Measurements from ENCODE around the gene FBXO36.

The FBXO36 gene

DNA sequence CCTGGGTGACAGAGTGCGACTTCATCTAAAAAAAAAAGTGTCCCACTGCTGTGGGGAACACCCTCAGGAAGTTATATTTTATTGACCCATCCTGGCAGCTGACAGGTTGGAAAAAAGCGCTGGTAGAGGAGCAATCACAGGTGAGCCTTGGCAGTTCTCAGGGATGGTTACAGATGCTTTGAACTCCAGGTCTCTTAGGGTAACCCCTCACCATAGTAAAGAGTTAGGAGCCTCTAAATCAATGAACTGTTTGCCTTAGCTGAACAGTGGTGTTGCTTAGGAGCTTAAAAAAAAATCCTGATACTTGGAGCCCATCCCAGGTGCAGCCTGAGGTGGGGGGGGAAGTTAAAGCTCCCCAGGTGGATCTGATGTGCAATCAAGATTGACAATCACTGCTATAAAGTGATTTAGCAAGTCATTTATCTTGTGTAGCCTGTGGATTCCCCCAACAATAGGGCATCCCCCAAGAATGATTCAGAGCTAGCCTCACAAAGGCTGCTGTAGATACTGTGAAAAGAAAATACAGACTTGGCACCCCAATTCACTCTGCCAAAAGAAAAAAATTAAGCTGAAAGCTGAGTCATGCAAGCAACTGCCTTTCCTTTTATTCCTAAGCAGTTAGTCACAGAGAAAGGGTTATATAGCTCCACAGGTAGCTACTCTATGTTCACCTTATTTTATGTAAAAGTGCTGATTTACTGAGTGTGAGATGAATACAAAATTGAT lies 131.6 kb downstream of the FBXO36 start:
- no peak for DNase-seq

- peak in 1 of 2 donors; percentile 16 for DNase-seq
These were observed 138.5 kb downstream of the FBXO36 start for GRCh38 chr2:230060672-230061293.
